HG02943 (cell line): ENCODE measurements around the gene KIAA1217.

Source experiments
- ATAC-seq: cut with Tn5 transposase; IDR thresholded peaks from one replicate; pipeline ENCODE4 v1.9.1; 2021; ENCODE audit warnings: mild to moderate bottlenecking, low read depth, moderate library complexity; ENCODE audit not compliant: unreplicated experiment

The KIAA1217 gene

DNA sequence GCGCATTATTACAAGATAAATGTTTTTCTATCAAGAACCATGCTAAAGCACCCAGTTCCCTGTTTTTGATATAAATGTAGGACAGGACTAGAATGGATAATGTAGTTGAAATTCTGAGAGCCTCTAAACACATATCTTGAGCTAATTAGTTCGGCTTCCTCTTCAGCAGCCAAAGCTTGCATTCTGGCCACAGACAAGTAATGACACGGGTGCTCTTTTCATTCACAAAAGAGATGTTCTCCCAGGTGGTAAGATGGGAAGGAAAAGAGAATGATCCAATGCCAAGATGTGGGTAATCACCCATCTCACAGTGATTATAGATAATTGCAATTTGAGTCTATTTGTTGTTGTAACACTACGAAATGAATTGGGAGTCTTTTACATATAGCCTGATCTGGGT, 246.5 kb downstream of the KIAA1217 start:
- ATAC-seq, result no peak

DNA sequence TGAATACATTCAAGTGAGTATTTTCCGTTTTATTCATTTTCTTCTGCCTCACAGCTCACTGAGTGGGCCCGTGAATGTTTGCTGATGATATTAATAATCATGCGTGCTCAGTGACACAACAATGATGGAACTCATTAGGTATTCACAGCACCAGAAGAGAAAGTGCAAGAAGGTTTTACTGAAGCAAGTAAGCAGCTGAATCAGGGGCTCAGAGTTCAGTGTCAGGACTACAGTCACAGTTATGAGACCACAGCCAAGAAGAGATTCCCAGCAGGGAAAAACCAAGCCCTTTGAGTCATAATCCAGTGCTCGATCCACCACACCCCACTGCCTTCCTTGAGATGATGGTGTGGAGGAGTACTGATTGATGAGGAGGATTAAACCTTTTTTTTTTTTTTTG, 247.4 kb downstream of the KIAA1217 start:
- ATAC-seq, result no peak

DNA sequence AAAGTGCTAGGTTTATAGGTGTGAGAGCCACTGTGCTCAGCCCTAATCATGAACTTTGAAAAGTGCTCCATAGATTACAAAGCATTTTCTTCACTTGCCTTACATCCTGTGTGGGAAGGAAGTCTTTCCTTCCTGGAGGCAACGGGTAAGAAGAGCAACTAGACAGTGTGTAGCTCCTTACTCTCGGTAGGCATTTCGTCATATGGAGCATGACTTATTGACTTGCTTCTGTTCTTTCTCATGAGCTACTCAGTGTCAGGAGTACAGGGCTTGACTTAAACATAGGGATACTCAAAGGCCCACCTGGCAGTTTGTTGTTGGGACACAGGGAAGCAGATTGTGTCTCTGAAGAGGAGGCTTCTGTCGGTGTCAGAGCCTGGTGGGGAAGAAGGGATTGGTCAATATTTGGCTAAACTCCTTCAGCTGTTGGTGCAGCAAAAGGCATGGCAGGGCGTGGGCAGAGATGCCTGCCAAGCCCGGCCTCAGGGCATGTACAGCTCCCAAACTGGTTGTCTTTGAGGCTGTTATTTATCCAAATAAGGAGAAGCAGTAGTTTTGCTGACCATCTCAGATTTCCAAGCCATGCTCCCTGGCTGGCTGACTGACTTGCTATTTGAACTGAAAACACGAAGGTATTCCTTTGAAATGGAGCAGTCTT, 248.9 kb downstream of the KIAA1217 start:
- ATAC-seq, result no peak

DNA sequence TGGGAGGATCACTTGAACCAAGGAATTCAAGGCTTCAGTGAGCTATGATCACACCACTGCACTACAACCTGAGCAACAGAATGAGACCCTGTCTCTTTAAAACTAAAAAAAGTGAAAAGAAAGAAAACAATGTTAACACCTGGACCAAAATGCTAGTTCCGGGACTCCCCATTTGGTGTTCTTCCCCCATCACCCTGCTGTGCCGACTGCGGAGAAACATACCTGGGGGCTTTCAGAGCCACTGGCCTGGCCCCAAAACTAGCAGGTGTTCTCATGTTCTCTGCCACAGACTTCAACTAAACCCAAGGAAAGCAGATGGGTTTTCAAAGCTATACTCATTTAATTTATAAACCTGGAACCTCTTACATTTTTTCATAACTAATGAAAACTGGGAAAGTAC, 250.9 kb downstream of the KIAA1217 start:
- no peak for ATAC-seq

DNA sequence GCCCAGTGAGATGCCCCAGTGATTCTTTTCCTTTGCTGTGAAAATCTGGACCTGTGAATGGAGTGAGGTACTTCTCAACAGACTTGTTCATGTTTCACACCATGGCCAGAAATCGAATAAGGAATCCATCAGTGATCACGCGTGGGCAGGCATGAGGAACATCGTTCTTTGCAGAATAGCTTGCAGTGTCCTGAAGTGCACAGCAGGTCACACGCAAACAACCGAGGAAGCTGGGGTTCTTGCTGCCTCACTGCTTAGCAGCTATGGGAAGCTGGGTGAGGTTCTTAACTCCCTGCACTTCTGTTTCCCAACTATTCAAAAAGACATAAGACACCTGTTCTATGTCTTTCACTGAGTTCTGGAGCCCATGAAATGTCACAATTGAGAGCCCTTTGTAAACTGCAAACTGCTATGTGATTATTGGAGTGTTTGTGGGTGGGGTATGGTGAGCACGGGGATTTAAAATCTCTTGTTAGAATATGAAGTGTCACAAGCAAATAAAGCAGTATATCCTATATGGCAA, 253.4 kb downstream of the KIAA1217 start:
- ATAC-seq, result no peak

DNA sequence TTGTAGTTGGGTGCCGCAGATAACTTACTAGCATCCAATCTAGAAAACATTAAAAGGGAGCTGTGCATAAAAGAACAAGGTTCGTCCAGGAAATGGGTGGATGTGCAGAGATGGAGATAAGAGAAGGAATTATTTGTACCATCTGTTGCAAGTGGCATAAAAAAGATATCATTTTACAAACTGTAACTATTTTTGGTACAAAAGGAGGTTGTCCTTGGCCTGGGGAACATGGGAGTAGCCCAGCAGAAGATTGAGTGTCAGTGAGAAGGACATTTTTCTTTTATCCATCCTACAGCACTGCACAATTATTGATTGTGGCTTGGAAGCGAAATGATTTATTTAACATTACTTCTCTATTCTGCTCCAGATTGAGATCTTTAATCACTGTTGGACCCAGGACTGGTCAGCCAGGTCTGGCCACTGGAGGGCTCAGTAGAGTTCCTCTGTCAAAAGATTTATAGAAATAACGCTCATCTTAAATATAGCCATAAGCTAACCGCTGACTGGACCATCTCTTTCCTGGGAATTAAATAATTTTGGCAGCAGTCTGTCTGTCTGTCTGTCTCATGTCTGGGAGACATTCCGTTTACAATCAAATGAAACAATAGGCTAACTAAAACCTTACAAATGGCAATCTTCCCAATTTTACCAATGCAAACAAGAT, 254.1 kb downstream of the KIAA1217 start:
- ATAC-seq, result no peak

DNA sequence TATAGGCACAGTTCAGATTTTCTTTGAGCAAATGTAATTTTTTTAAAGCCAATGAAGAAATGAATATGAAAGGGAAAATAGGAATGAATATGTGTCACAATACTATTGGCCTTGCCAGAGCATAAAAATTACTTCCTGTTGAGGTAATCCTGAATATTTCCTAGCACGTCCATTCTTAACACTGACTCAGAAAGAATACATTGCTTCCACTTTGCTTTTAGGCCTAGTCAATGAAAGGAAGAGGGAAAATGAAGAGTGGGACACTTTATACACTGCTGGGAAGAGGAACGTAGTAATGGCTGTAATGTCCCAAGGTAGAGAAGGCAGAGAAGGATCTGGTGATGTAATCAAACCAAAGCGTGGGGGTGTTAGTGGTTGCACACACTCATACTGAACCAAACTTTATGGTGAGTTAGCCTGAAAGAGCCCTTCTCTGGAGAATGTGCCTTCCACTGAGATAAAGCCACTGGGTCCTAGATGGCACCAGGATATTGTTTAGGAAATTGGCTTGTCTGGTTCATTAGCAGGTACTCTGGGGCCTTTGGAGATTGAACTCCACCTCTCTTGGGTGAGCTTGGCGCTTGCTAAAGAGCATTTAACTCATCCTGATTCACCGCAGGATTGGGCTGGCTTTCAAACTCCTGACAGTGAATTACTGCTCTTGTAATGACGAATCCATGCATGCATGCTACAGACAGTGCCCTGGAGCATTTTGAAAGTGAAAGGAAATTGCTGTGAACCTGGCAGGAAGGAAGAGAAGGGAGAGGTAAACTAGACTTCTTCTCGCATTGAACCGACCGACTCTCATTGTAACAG, 254.9 kb downstream of the KIAA1217 start:
- no peak for ATAC-seq

DNA sequence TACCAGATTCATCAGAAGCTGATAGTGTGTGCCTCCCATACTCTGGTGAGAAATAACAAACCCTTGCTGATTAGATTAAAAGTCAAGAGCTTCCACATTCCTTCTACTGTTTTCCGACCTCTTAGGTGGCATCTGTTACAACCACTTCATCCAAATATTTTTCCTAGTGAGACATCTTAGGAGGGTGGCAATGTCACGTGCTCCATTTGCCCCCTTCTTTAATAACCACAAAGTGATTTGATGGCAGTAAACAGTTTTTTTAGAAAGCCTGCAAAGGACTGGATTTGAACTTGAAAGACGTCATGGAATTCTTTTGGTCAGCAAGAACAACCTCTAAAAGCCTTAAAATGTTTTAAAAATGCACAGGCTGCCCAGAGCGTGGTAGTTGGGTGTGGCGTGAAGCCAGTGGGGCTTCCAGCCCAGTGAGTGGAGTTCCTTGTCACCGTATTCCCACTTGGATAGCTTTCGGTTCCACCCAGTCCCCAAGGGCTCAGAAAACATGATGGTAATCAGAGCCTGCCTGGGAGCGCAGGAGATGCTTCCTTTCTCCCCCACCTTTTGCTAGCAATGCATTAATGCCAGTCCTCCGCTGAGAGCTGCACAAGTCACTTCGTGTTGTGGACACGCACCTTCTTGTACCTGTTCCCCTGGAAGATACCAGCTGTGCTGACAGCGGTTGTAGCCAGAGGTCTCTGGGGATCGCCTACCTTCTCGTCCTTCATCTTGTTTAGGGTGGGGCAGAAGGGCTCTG, 256.4 kb downstream of the KIAA1217 start:
- no peak for ATAC-seq

DNA sequence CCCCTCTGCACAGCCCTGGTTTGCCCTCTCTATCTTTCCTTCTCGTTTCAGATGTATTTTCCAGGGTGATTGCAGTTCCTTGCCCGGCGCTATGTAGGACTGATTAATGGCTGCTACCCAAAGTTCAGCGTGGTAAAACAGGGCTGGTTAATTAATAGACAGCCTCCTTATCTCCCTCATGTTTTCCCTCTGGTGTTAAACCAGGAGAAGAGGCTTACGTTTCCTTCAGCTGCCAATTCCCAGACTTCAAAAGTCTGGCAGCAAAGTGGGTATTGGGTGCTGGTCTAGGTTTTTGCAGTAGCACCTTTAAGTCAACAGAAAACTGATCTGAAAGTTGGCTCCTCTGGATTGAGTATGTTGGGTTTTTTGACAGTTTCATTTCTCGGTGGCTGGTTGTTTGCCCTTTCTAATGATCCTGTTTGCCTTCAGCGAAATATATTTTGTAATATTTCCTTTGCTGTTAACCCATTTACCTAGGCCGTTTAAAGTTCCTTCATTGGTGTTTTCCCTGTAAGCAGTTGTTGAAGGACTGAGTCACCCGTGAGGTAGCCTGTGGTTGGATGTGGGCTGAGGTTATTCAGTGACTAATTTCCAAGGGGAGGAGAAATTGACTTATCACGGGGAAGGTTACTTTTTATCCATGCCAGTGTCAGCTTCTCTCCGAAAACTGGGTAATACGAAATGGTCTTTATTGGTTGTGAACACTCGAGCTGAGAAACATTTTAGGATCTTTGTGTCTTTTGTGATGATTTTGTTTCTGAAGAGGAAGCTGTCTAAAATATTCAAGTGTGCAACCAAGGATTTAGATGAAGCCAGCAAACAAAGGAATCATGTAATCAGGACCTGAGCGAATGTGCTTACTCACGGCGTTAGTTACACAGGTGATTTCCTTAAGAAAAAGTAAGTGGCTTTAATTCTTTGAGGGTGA, 257.2 kb downstream of the KIAA1217 start:
- peak; percentile 55 for ATAC-seq

DNA sequence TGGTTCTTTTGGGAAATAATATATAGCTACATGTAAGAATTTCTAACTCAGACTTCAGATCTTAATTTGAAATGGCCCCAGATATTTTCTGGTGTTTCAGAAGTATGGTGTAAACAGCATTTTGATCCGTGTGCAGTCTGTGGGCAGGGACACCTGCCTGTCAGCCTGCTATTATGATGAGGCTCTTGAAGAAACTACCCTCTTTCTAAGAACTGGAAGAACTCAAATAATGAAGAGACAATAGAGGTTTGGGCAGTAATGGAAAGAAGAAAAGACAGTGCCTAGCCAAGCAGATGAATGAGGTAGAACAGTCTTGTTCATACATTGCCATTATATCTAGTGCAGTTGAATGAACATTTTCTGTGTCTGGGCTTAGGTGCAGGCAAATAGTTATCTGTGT, 258.2 kb downstream of the KIAA1217 start:
- no peak for ATAC-seq

DNA sequence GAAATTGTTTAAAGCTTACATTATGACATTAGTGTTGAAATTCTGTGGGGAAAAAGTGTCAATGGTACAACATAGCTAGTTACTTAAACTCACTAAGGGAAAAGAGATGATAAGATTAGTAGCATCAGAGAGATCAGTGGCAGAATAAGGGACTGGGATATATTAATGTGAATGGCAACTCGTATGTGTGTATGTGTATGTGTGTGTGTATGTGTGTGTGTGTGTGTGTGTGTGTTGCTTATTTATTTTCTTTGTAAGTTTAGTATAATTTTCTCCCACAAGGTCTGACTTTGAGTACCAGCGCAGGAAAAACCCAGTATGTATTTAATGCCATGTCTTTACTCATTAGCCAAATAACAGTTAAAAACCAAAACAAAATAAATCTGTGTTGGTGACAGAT, 258.7 kb downstream of the KIAA1217 start:
- no peak for ATAC-seq

DNA sequence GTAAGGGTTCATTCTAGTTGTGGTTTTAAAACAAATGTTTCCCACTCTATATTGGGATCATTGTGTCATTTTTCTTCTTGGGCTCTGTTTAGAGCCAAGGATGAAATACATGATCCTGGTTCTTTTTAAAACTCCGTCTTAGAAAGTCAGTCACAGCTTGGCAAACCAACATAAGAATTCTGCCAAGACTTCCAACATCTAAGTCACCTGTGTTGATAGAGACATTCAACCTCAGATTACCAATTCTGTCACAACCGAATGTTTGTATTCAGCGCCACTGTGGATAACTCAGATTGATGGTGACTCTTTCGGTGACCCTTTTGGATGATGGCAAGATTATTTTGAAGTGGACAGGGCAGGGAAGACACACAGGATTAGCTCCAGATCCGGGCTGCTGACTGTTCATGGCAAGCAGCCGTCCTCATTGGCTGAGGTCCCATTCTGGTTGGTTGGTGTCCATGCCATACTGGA, 259.4 kb downstream of the KIAA1217 start:
- ATAC-seq, result no peak

DNA sequence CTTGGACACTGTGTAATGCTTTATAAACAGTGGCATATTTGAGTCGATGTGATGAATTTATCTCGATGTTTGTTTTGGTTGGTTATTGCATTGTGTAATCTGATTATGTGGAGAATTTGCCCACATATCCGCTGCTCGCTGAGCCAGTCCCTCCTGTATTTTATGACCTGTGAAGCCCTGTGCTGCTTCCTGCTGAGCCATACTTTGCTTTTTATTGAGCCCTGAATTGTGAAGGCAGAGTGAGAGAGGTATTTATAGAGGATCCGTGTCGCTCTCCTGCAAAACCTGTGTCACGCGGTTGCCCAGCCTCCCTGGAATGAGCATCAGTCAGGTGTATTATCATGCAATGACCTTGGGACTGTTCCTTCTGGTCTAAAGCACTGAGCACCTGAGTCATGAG, 261.1 kb downstream of the KIAA1217 start:
- ATAC-seq, result no peak

DNA sequence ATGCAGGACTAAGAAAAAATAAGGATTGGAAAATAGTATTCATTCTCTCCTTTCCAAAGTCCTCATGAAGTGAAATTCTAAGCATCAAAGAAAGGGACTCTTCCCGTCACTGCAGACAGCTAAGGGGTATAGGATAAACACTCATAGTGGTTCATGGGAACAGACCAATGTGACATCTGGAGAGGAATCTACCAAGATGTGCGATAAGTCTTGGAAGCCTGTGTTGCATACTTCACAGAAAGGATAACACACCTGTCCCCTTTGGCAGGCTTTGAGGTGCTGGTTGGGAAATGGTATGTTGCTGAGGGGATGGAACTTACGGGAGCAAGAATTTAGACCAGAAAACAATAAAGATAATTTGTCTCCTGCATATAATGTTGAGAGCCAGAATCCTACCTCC, 266.7 kb downstream of the KIAA1217 start:
- ATAC-seq, result no peak

DNA sequence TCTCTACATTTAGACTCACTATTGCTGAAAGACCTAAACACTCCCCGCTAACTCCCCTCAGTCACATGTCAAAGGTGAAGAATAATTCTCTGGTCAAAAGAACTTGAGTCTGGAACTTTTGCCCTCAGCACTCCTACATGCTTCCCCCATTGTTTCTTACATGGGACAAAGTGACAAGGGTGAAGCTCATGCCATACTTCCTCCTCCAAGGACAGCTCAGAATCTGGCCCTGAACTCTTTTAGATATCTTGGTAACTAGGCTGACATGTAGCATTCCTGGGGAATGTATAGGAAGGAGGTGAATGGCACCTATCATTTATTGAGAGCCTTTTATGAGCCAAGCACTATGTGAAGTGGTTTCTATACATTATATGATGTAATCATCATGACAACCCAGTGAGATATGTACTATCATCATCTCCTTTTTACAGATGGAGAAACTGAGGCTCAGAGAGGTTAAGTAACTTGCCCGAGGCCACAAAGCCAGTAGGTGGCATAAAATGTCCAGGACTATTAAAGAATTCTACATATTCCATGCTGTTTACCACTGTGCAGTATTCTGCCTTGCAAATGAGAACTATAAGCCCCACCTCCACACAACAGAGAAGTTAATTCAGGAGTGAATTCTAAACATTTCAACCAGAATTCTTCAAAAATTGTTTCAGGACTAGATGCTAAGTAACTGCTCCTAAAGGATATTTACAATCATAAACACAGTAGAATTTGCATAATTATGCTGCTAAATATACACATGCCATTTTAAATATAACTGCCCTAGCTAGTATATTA, 268.2 kb downstream of the KIAA1217 start:
- no peak for ATAC-seq

DNA sequence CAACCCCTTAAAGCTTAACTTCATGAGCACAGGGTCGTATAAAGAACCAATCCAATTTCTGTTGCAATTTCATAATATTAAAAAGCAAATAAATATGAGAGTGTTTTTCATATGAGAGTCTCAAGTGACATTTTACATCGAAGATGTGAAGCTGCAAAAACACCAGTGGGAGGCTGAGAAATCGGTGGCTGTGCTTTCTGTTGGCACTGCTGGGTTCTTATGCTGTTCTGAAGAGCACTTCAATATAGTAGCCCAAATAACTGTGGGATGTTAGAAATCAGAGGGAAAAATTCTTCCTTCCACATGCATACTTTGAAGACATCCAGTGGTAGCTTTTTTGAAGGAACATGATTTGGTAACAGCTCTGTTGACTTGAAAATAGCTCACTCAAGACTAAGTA, 269.0 kb downstream of the KIAA1217 start:
- ATAC-seq, result no peak

DNA sequence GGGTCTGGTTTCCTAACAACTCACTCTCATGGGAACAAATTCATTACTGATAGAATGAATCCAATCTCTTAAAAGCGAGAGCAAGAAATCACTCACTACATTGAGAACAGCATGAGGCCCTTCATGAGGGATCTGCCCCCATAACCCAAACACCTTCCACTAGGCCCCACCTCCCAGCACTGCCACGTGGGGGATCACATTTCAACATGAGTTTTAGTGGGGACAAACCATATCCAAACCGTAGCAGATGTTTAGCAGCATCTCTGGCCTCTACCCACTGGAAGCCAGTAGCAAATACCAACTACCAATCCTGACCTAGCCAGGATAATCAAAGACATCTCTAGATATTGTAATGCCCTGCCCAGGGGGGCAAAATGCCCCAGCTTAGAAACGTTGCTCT, 270.9 kb downstream of the KIAA1217 start:
- ATAC-seq, result no peak

DNA sequence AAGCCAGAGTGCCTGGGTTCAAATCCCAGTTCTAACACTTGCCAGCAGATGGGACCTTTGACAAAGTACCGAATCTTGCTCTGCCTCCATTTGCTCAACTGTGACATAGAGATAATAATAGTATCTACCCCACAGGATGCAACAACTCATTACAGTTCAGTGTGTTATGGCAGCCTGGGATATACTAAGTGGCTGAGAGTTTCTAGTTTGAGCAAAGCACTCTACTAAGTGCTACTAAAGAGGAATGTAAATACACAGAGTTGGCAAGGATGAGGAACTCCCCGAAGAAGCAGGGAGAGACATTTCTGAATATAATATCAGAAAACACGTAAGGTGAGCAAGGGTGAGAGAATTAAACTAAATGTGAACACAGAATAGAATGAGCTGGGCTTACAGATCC, 271.5 kb downstream of the KIAA1217 start:
- no peak for ATAC-seq

DNA sequence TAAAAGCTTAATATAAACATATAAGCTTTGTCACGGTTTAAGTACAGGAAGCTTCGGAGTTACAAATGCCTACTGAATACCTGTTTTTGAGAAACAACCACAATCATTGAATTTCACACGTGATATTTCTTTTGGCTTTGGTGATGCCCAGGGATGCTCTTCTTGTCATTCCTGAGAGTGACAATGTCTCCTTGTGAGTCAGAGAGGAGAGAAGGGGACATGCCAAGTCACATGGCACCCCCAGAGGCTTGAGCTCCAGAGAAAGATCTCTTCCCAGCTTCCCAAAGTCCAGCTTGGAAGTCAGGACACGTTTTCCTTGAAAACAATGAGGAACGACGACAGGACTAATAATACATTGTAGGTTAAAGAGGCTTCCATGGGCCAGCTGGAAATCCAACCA, 272.3 kb downstream of the KIAA1217 start:
- no peak for ATAC-seq
